ENCODE results near the gene KIAA1958.

DNA sequence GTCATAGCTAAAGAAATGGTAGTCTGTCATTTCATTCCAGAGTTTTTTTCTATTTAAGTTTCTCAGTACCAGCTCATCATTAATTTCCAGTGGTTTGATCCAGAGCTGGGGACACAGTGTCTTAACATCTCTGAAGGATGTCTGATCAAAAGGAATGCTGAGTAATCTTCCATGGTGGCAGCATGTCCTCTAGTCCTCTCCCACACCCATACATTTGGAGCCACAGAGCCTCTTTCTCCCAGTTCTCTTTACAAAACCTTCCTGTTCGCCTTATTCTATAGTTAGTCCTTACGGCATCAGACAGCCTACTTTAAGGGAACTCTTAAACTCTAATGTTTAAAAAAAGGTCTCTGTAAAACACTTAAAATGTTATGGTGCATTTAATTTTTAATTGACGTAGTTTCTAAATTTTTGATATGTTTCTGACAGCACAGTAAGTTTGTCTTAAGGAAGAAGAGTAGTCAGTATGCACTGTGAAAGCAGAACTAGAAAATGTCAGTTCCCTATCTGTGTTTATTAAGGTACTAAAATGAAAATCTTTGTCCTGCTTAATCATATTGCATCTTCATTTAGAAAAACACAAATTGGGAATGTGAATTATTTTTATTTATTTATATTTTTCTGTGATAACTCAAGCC, 134.5 kb downstream of the KIAA1958 start:
- TF ChIP-seq POLR2A (IDR thresholded peaks at IDR 0.05) (no peak), POLR2AphosphoS5 (IDR thresholded peaks at IDR 0.05) (no peak)
- TF ChIP-seq, protein P1, sequence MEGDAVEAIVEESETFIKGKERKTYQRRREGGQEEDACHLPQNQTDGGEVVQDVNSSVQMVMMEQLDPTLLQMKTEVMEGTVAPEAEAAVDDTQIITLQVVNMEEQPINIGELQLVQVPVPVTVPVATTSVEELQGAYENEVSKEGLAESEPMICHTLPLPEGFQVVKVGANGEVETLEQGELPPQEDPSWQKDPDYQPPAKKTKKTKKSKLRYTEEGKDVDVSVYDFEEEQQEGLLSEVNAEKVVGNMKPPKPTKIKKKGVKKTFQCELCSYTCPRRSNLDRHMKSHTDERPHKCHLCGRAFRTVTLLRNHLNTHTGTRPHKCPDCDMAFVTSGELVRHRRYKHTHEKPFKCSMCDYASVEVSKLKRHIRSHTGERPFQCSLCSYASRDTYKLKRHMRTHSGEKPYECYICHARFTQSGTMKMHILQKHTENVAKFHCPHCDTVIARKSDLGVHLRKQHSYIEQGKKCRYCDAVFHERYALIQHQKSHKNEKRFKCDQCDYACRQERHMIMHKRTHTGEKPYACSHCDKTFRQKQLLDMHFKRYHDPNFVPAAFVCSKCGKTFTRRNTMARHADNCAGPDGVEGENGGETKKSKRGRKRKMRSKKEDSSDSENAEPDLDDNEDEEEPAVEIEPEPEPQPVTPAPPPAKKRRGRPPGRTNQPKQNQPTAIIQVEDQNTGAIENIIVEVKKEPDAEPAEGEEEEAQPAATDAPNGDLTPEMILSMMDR (IDR thresholded peaks at IDR 0.05 in 8 of 11, conservative IDR thresholded peaks at IDR 0.05 in 3 of 11), result no peak
